Right lobe of liver (tissue), 4 donors: ENCODE data around the gene DCHS2.

Experiments
- CTCF ChIP-seq, 4 donors: fragments of 200-600 bp in 3 of 4; fragments of 450-650 bp in 1 of 4; IDR thresholded peaks; one replicate each; pipeline versions ENCODE4 v1.5.1 to v1.8.0; 2016 to 2022; ENCODE audit warnings: antibody characterized with exemption in 4 of 4, mild to moderate bottlenecking in 2 of 4
- POLR2A ChIP-seq: fragments of 450-650 bp; IDR thresholded peaks from one replicate; pipeline ENCODE4 v1.6.1; 2017; ENCODE audit warnings: antibody characterized with exemption, mild to moderate bottlenecking
- donor health status: DM: no; HTN: no; CAD: no.
- donor health status: DM: no; HTN: no; CAD: no.
- donor health status: DM: no; HTN: yes; CAD: no.

- TF ChIP-seq CTCF (IDR thresholded peaks at IDR 0.05) (no peak), POLR2A (no peak)
These were observed 36.5 kb downstream of the DCHS2 start for GRCh38 chr4:154455111-154455510.
